ENCODE measurements around the gene FUBP1.
"Not testable (repeated sequence)": the region's sequence is repeated elsewhere in the genome, so short reads cannot be mapped to it uniquely, and the experiment has no call there.

The FUBP1 gene

GRCh38 chr1:77983997-77984355, 5.1 kb upstream of the FUBP1 start:
- Histone ChIP-seq H3K4me1 (ENCODE audit: control insufficient read depth, insufficient read depth, low read depth, low read length) (no peaks in the 10 kb centered on the region), H3K27ac (ENCODE audit: low read length, poor library complexity, severe bottlenecking) (peak overlapping the region; percentile 77), H3K23ac (ENCODE audit: low read length in 2 of 2) (no peak overlapping the region), H3K79me1 (replicated peaks; ENCODE audit: low read length, poor library complexity, severe bottlenecking) (no peaks in the 10 kb centered on the region), H2AK5ac (ENCODE audit: low read length, severe bottlenecking) (no peak overlapping the region), H3K9ac (ENCODE audit: low read length) (no peak overlapping the region), H3K36me3 (ENCODE audit: control insufficient read depth in 1 of 2, insufficient read depth in 2 of 2, low read depth in 1 of 2, low read length in 2 of 2) (peaks cover 3 to 25% of the 10 kb centered on the region in 2 experiments), H4K8ac (ENCODE audit: low read length) (no peak overlapping the region), H3K9me3 (ENCODE audit: control insufficient read depth, low read length) (no peaks in the 10 kb centered on the region), H2AFZ (ENCODE audit: low read depth, low read length) (no peak overlapping the region), H3K18ac (ENCODE audit: low read depth in 1 of 2, low read length in 2 of 2) (no peak overlapping the region), H2BK12ac (ENCODE audit: low read length in 2 of 2) (no peak overlapping the region), H2BK120ac (ENCODE audit: low read depth, low read length) (no peak overlapping the region), H3K4me3 (ENCODE audit: insufficient read depth in 1 of 2, low read depth in 1 of 2, low read length in 2 of 2) (no peak overlapping the region), H3K27me3 (ENCODE audit: control insufficient read depth in 1 of 2, insufficient read depth in 1 of 2, low read length in 2 of 2) (no peaks in the 10 kb centered on the region), H4K91ac (ENCODE audit: low read length) (no peak overlapping the region), H2BK5ac (ENCODE audit: low read depth, low read length, poor library complexity, severe bottlenecking) (no peak overlapping the region), H3K4ac (ENCODE audit: low read depth in 1 of 2, low read length in 2 of 2) (no peak overlapping the region), H3K4me2 (ENCODE audit: low read length, poor library complexity, severe bottlenecking) (no peak overlapping the region), H3K14ac (ENCODE audit: low read length in 2 of 2) (no peak overlapping the region), H2BK15ac (ENCODE audit: low read depth, poor library complexity, severe bottlenecking) (no peak overlapping the region)
- no peak for DNase-seq

DNA sequence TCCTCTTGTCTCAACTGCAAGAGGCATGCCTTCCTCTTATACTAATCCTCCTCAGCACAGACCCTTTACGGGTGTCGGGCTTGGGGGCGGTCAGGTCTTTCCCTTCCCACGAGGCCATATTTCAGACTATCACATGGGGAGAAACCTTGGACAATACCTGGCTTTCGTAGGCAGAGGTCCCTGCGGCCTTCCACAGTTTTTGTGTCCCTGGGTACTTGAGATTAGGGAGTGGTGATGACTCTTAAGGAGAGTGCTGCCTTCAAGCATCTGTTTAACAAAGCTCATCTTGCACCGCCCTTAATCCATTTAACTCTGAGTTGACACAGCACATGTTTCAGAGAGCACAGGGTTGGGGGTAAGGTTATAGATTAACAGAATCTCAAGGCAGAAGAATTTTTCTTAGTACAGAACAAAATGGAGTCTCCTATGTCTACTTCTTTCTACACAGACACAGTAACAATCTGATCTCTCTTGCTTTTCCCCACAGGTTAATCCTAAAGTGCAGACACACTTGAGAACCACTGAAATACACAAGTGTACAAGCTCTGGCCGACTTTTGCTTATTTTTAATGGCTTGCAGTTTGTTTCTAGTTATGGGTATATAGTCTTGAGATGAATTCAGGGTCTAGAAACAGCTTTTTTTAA, 4.6 kb upstream of the FUBP1 start:
- H3K27me3 ChIP-seq (ENCODE audit: control insufficient read depth in 1 of 2, insufficient read depth in 1 of 2, low read length in 2 of 2); H4K8ac ChIP-seq (ENCODE audit: low read length); H3K4me3 ChIP-seq (ENCODE audit: insufficient read depth in 1 of 2, low read depth in 1 of 2, low read length in 2 of 2); H2AK5ac ChIP-seq (ENCODE audit: low read length, severe bottlenecking); H2BK5ac ChIP-seq (ENCODE audit: low read depth, low read length, poor library complexity, severe bottlenecking); H2BK120ac ChIP-seq (ENCODE audit: low read depth, low read length); H2BK15ac ChIP-seq (ENCODE audit: low read depth, poor library complexity, severe bottlenecking); H3K14ac ChIP-seq (ENCODE audit: low read length in 2 of 2); H3K9me3 ChIP-seq (ENCODE audit: control insufficient read depth, low read length); H2BK12ac ChIP-seq (ENCODE audit: low read length in 2 of 2); H3K23ac ChIP-seq (ENCODE audit: low read length in 2 of 2); H2AFZ ChIP-seq (ENCODE audit: low read depth, low read length); H3K9ac ChIP-seq (ENCODE audit: low read length); H4K91ac ChIP-seq (ENCODE audit: low read length); H3K18ac ChIP-seq (ENCODE audit: low read depth in 1 of 2, low read length in 2 of 2); H3K4me2 ChIP-seq (ENCODE audit: low read length, poor library complexity, severe bottlenecking); DNase-seq; H3K4me1 ChIP-seq (ENCODE audit: control insufficient read depth, insufficient read depth, low read depth, low read length); H3K4ac ChIP-seq (ENCODE audit: low read depth in 1 of 2, low read length in 2 of 2); H3K79me1 ChIP-seq (replicated peaks; ENCODE audit: low read length, poor library complexity, severe bottlenecking): not testable (repeated sequence)
- 77% methylated on average over 7 of the region's 8 CpGs for WGBS
- Histone ChIP-seq H3K27ac (ENCODE audit: low read length, poor library complexity, severe bottlenecking) (peak overlapping the region; percentile 77), H3K36me3 (ENCODE audit: control insufficient read depth in 1 of 2, insufficient read depth in 2 of 2, low read depth in 1 of 2, low read length in 2 of 2) (peaks cover 3 to 25% of the 10 kb centered on the region in 2 experiments)

DNA sequence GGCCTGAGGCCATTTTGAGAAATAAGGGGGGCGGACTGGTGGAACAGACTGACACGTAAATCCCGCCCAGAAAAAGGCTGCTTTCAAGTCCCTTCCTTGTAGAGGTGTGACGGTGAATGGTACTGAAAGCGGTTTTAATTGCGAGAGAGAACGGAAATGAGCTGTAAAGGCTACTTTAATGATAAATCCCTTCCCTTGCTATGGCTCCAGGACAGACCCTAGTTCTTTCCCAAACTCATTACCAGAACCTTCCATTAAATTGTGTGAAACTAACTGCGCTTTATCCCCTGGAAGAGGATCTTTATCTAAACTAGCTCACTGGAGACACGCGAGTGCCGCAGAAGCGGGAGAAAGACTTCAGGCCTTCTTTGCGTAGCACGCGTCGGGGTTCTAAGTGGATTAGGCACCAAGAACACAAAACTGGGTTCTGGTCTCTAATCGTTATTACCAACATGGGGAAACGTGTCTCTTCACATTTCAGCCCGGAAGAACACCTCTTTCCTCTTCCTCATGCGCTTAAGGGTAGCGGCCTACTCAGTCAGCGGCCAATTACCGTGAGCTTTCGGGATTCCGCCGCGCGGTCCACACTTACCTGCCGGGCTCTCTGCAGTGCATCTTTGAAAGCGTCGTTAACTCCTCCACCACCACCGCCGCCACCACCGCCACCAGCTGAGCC, 441 bp downstream of the FUBP1 start:
- no peak overlapping the region for H3K4me2 ChIP-seq (ENCODE audit: low read length, poor library complexity, severe bottlenecking)
- under 1% methylated on average over 32 of the region's 34 CpGs for WGBS
- peak overlapping the region; percentile 42 for H2BK120ac ChIP-seq (ENCODE audit: low read depth, low read length)
- peak overlapping the region; percentile 82 to 87 for H3K4me3 ChIP-seq (ENCODE audit: insufficient read depth in 1 of 2, low read depth in 1 of 2, low read length in 2 of 2)
- peak overlapping the region; percentile 97 for H3K4ac ChIP-seq (ENCODE audit: low read depth in 1 of 2, low read length in 2 of 2)
- no peak overlapping the region for H2AFZ ChIP-seq (ENCODE audit: low read depth, low read length)
- peak overlapping the region; percentile 98 for H4K8ac ChIP-seq (ENCODE audit: low read length)
- peak overlapping the region; percentile 69 for H2BK15ac ChIP-seq (ENCODE audit: low read depth, poor library complexity, severe bottlenecking)
- H4K91ac ChIP-seq (ENCODE audit: low read length): peak overlapping the region; percentile 97
- peak overlapping the region; percentile 92 to 93 for H3K18ac ChIP-seq (ENCODE audit: low read depth in 1 of 2, low read length in 2 of 2)
- peaks cover 5% of the 10 kb centered on the region for H3K4me1 ChIP-seq (ENCODE audit: control insufficient read depth, insufficient read depth, low read depth, low read length)
- H3K79me1 ChIP-seq (replicated peaks; ENCODE audit: low read length, poor library complexity, severe bottlenecking): no peaks in the 10 kb centered on the region
- no peak overlapping the region for H3K23ac ChIP-seq (ENCODE audit: low read length in 2 of 2)
- peak overlapping the region; percentile 85 for H2BK5ac ChIP-seq (ENCODE audit: low read depth, low read length, poor library complexity, severe bottlenecking)
- H3K27me3 ChIP-seq (ENCODE audit: control insufficient read depth in 1 of 2, insufficient read depth in 1 of 2, low read length in 2 of 2): no peaks in the 10 kb centered on the region
- no peak overlapping the region for H2BK12ac ChIP-seq (ENCODE audit: low read length in 2 of 2)
- peak; percentile 98 for DNase-seq
- H3K9ac ChIP-seq (ENCODE audit: low read length): peak overlapping the region; percentile 96
- peak overlapping the region; percentile 95 for H2AK5ac ChIP-seq (ENCODE audit: low read length, severe bottlenecking)
- H3K14ac ChIP-seq (ENCODE audit: low read length in 2 of 2): peak overlapping the region in 1 of 2 experiments; percentile 45
- H3K36me3 ChIP-seq (ENCODE audit: control insufficient read depth in 1 of 2, insufficient read depth in 2 of 2, low read depth in 1 of 2, low read length in 2 of 2): peaks cover 11 to 24% of the 10 kb centered on the region in 2 experiments
- peak overlapping the region; percentile 98 for H3K27ac ChIP-seq (ENCODE audit: low read length, poor library complexity, severe bottlenecking)
- H3K9me3 ChIP-seq (ENCODE audit: control insufficient read depth, low read length): no peaks in the 10 kb centered on the region

GRCh38 chr1:77977989-77978292, 931 bp downstream of the FUBP1 start:
- no peak overlapping the region for H2AK5ac ChIP-seq (ENCODE audit: low read length, severe bottlenecking)
- no peaks in the 10 kb centered on the region for H3K79me1 ChIP-seq (replicated peaks; ENCODE audit: low read length, poor library complexity, severe bottlenecking)
- no peak overlapping the region for H3K18ac ChIP-seq (ENCODE audit: low read depth in 1 of 2, low read length in 2 of 2)
- H2BK12ac ChIP-seq (ENCODE audit: low read length in 2 of 2): no peak overlapping the region
- H3K4me2 ChIP-seq (ENCODE audit: low read length, poor library complexity, severe bottlenecking): no peak overlapping the region
- no peak overlapping the region for H2BK5ac ChIP-seq (ENCODE audit: low read depth, low read length, poor library complexity, severe bottlenecking)
- peak overlapping the region; percentile 82 to 87 for H3K4me3 ChIP-seq (ENCODE audit: insufficient read depth in 1 of 2, low read depth in 1 of 2, low read length in 2 of 2)
- H2BK120ac ChIP-seq (ENCODE audit: low read depth, low read length): no peak overlapping the region
- H3K9me3 ChIP-seq (ENCODE audit: control insufficient read depth, low read length): no peaks in the 10 kb centered on the region
- peaks cover 5% of the 10 kb centered on the region for H3K4me1 ChIP-seq (ENCODE audit: control insufficient read depth, insufficient read depth, low read depth, low read length)
- 0% methylated on average over 5 of the region's 5 CpGs for WGBS
- H4K91ac ChIP-seq (ENCODE audit: low read length): no peak overlapping the region
- peaks cover 11 to 24% of the 10 kb centered on the region in 2 experiments for H3K36me3 ChIP-seq (ENCODE audit: control insufficient read depth in 1 of 2, insufficient read depth in 2 of 2, low read depth in 1 of 2, low read length in 2 of 2)
- no peak overlapping the region for H4K8ac ChIP-seq (ENCODE audit: low read length)
- H3K27ac ChIP-seq (ENCODE audit: low read length, poor library complexity, severe bottlenecking): peak overlapping the region; percentile 98
- H3K23ac ChIP-seq (ENCODE audit: low read length in 2 of 2): no peak overlapping the region
- H3K9ac ChIP-seq (ENCODE audit: low read length): peak overlapping the region; percentile 96
- H2AFZ ChIP-seq (ENCODE audit: low read depth, low read length): no peak overlapping the region
- no peak overlapping the region for H3K4ac ChIP-seq (ENCODE audit: low read depth in 1 of 2, low read length in 2 of 2)
- H3K14ac ChIP-seq (ENCODE audit: low read length in 2 of 2): no peak overlapping the region
- no peaks in the 10 kb centered on the region for H3K27me3 ChIP-seq (ENCODE audit: control insufficient read depth in 1 of 2, insufficient read depth in 1 of 2, low read length in 2 of 2)
- DNase-seq: no peak
- no peak overlapping the region for H2BK15ac ChIP-seq (ENCODE audit: low read depth, poor library complexity, severe bottlenecking)

All from mesenchymal stem cell (in vitro differentiated cells and primary cell).